ENCODE results near the gene DOK7.
"Not testable (repeated sequence)": the region's sequence is repeated elsewhere in the genome, so short reads cannot be mapped to it uniquely, and the experiment has no call there.

The DOK7 gene

GRCh38 chr4:3524349-3524748, 61.2 kb downstream of the DOK7 start:
- DNase-seq = no peak

DNA sequence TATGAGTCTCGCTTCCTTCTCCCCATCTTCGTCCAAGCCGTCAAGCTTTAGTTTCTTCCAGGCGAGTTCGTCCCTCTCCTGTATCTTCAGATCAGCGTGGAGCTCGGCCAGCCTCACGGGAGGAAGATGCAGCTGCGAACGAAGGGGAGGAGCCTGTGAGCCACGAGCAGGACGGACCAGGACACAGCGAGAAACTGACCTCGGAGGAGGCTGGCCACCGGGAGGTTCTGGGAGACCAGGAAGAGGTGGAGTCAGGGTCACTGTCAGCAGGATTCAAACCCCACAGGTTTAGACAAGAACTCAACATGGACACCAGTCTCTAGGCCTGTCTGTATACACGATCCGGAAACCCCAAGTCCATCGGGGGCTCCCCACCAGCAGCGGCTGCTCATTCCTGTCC, 61.8 kb downstream of the DOK7 start:
- DNase-seq = no peak

GRCh38 chr4:3525532-3526430, 62.7 kb downstream of the DOK7 start:
- DNase-seq = no peak

DNA sequence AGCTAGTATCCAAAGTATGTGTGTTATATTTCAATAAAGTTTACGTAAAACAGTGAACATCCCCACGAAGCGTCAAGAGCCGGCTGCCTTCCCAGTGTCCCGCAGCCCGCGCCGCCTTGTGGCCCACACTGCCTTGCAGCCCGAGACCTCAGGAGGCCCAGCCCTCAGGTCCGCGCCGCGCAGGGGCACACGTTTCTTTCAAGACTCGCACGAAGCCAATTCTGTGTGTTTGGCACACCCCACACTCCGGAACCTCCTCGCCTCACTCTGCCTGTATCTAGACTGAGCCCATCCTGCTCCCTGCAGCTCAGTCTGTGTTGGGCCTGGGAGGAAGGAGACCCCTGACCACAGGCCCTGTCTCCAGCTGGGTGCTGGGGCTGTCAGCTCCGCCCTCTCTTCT, 63.4 kb downstream of the DOK7 start:
- DNase-seq = no peak

DNA sequence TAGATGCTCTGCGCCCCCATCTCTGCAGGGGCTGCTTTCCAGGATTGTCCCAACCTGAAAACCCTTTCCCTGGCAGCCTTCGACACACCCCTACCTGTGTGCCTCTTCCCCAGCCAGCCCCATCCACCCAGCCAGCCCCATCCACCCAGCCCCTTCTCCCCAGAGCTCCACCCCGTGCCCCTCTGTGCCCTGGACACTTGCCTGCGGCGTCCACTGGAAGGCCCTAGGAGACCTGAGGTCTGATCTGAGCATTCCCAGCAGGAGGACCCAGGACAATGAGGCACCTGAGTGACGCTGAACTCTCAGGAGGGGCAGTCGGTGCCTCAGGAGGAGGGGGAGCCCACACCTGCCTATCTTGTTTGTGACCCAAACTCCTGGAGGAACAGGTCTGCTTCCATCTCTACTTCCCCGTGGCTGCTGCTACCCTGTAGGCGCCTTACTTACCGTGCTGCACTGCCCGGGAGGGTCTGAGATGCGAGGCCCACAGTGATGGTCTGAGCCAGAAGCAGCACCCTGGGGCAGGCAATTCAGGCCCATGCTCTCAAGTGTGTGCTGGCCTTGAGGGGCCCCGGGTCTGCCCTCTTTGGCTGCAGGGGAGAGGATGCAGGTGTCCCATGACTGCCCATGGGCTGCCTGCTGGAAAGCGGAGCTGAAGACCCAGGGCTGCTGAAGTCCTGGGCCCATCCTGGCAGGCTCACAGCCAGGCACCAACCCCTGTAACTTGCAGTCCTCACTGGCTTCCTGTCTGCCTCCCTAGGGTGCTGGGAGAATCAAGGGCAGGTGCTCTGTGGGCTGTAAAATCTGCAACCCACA, 64.2 kb downstream of the DOK7 start:
- no peak for DNase-seq

GRCh38 chr4:3527914-3528876, 65.1 kb downstream of the DOK7 start:
- DNase-seq = no peak

DNA sequence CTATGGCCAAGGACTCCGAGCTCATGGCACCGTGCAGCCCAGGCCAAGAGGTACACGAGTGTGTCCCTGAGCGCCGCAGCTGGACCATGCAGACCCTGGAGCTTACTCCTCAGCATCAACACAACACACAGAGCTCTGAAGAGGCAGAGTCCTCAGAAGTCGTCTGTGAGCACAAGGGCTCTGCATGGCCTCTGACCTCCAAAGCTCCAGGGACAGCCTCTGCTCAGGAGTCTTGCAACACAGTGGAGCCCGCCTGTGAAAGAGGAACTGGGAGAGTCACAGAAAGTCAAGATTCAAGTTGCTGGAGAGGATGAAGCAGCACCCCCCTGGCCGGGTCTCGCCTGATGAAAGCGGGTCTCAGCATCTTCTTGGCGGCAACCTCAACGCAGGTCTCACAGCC, 66.3 kb downstream of the DOK7 start:
- DNase-seq = no peak

DNA sequence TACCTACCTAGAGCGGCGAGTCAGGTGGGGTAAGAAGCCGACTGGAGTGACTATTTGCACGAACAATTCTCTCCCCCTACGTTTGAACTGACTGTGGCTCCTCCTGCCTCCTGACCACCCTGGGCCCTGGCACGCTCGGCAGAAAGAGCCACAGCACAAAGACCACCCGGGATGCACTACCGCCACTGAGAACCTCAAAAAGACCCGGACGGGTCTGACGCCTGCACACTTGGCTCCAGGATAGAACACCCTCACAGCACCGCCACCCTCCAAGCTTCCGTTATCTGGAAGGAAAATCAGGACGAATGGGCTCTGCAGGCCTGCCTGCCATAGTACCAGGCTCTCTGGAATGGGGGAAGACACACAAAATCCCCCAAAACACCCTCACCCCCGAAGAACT, 66.9 kb downstream of the DOK7 start:
- DNase-seq = no peak

DNA sequence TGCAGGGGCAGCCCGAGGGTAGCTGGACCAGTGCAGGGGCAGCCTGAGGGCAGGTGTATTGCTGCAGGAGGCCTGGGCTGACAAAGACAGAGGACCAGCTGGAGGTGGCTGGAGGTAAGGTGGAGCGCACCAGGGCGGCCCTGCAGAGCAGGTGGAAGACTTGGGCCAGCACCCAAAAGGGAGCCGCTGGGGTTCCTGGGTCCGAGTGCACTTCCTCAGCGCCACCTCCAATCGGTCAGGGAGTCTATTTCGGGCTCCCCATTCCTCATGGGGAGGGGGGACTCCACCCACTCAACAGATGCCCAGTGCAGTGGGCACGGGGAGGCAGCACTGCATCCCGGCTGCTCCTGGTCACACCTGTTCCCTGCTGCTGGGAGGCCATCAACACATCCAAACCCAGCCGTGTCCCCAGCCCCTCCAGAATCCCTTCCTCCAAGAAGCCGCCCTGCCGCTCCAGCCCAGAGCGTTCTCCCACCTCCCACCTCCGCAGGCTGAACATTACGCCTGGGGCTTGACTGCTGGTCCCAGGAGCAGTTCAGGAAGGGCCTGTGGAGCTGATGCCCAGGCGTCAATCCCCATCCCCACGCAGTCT, 67.7 kb downstream of the DOK7 start:
- no peak for DNase-seq

DNA sequence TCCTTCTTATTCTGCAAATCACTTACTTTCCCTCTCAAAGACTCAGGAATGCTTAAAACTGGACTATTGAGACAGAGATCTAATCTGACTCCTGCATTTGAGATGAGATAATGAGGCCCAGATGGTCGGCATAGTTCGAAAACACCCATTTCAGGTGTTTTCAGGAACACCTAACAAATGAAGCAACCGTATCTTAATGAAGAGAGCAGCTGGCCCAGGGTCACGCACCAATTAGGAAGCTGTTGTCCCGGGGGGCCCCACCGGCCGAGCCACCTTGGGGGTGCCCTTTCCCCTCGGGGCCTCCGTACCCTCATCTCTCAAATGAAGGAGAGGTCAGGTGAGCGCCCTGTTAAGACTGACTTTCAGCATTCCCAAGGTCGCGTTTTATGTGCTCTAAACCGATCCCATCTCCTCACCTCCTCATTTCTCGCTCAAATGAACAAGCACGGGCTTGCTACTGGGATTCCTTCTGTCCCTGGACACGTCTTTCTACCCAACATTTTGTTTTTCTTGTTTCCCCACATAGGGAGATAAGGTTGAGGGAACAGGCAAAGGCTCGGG, 68.3 kb downstream of the DOK7 start:
- no peak for DNase-seq

GRCh38 chr4:3531879-3532750, 69.0 kb downstream of the DOK7 start, which contains the start of gene LRPAP1:
Gene LRPAP1 (minus strand): TSS chr4:3532422. CDS start chr4:3532412, 10 bp downstream.
- peak; percentile 81 to 82 for DNase-seq

DNA sequence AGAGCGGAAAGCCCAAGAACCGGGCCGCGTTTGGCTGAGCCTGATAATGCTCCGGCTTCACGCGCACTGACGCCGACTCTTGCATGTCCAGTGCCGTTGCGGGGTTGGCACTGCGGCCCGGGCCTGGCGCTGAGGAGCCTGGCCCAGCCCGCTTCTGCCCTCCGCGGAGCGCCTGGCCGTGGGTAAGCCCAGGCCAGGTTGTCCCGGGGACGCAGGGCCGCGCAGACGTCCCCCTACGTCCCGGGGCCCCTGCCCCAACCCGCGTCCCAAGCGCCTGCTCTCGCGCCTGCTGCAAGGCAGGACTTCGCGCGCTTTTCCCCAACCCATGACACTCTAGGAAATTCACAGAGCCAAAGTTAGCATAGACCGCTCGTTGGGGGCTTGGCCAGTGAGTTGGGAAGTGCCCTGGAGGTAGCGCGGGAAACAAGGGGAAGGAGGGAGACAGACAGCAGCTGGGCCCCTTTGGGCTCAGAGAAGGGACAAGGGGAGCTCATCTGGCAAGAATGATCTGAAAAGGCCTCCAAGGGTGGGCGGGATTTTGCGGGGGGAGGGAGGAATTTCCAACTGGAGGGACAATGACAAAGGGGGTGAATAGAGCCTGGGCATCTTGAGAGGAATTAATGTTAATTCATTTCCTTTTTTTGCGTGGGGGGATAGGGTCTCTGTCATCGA, 69.8 kb downstream of the DOK7 start:
- DNase-seq = no peak

DNA sequence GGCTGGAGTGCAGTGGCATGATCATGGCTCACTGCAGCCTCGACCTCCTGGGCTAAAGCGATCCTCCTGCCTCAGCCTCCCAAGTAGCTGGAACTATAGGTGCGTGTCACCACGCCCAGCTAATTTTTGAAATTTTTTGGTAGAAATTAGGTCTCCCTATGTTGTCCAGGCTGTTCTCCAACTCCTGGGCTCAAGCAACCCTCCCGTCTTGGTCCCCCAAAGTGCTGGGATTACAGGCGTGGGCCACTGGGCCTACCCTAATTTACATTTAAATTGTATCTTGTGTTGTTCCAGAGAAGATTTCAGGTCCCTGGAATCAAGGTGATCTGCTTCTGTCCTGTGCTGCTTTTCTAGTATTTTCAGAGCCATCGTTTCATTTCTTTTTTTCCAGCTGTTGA, 70.3 kb downstream of the DOK7 start:
- DNase-seq = no peak

- not testable (repeated sequence) for DNase-seq
Observed at GRCh38 chr4:3535812-3536211, 72.7 kb downstream of the DOK7 start.

DNA sequence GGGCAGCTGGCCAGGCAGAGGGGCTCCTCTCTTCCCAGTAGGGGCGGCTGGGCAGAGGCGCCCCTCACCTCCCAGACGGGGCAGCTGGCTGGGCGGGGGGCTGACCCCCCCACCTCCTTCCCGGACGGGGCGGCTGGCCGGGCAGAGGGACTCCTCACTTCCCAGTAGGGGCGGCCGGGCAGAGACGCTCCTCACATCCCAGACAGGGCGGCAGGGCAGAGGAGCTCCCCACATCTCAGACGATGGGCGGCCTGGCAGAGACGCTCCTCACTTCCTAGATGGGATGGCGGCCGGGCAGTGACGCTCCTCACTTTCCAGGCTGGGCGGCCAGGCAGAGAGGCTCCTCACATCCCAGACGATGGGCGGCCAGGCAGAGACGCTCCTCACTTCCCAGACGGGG, 75.8 kb downstream of the DOK7 start:
- DNase-seq = not testable (repeated sequence)

DNA sequence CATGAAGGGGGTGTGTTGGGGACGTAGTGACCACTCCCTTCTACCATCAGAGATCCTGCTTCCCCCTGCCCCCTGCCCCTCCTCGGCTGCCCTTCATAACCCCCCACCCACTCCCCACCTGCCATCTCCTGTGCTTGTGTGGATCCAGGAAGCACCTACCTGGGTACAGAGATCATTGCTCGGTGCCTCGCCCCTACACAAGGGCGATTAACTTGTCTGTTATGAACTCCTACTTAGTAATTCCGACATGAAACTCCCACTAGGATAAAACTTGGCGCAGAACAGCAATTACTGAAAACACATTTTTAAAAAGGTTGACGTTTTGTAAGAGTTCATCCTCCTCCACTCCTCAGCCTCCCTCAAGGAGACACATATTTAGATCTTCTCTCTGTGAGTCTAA, 80.3 kb downstream of the DOK7 start:
- not testable (repeated sequence) for DNase-seq

Data from activated CD4-positive, alpha-beta T cell treated with anti-CD3 and anti-CD28 coated beads for 4 hours (primary cell).